ENCODE measurements around the gene CPEB3.
"Not testable (repeated sequence)": the region's sequence is repeated elsewhere in the genome, so short reads cannot be mapped to it uniquely, and the experiment has no call there.

CPEB3 gene

DNA sequence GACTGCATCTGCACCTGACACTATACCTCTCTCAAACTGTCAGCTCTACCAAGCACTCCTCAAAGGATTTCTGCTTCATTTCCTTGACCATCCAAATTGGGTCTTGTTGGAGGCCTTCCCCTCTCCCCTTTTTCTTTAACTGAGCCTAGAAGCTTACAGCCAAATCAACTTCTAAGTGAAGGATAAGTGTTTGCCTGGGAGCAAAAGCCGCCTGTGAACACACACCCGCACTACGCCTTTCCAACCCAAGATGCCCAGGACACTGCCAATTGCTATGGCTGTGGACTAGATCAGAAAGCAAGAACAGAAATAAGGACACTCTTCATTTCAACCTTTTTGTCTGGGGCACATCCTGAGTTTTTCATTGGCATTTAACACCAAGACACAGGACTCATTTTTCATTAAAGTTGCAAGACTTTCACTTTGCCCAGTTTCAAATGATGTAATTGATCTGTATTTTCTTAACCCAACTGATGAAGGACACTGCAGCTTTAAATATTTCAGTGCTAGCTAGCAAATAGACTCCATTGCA, 52.8 kb downstream of the CPEB3 start:
- Histone ChIP-seq H3K9me3 (ENCODE audit: control insufficient read depth, insufficient read depth, low read length) (no peaks in the 10 kb centered on the region), H3K4me3 (ENCODE audit: low read depth, low read length) (no peak overlapping the region), H3K27me3 (ENCODE audit: control insufficient read depth, insufficient read depth, low read length) (peaks cover 32% of the 10 kb centered on the region), H3K9ac (ENCODE audit: low read depth, low read length) (no peak overlapping the region), H3K4me1 (ENCODE audit: control insufficient read depth, insufficient read depth, low read length) (peaks cover 18% of the 10 kb centered on the region), H3K36me3 (ENCODE audit: control insufficient read depth, insufficient read depth, low read length) (no peaks in the 10 kb centered on the region)

DNA sequence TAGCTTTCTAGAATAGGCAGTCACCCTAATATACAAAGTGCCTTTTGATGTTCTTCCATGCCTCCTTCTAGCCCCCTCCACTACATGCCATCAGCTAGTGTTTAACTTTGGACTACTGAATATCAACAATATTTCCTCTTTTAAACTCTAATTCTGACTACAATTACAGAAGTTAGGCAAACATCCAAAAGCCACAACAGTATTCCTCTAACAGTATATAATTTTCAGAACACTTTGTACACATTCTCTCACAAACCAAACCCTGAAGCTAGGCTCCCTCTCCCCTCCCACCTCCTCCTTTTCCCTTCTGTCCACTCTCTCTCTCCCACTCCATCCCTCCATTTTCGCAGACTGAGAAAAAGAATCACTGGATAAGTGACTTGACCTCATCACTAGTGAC, 59.7 kb downstream of the CPEB3 start:
- H3K36me3 ChIP-seq (ENCODE audit: control insufficient read depth, insufficient read depth, low read length), result no peaks in the 10 kb centered on the region
- H3K4me3 ChIP-seq (ENCODE audit: low read depth, low read length), result no peak overlapping the region
- no peaks in the 10 kb centered on the region for H3K9me3 ChIP-seq (ENCODE audit: control insufficient read depth, insufficient read depth, low read length)
- no peaks in the 10 kb centered on the region for H3K4me1 ChIP-seq (ENCODE audit: control insufficient read depth, insufficient read depth, low read length)
- H3K9ac ChIP-seq (ENCODE audit: low read depth, low read length), result no peak overlapping the region
- no peaks in the 10 kb centered on the region for H3K27me3 ChIP-seq (ENCODE audit: control insufficient read depth, insufficient read depth, low read length)

DNA sequence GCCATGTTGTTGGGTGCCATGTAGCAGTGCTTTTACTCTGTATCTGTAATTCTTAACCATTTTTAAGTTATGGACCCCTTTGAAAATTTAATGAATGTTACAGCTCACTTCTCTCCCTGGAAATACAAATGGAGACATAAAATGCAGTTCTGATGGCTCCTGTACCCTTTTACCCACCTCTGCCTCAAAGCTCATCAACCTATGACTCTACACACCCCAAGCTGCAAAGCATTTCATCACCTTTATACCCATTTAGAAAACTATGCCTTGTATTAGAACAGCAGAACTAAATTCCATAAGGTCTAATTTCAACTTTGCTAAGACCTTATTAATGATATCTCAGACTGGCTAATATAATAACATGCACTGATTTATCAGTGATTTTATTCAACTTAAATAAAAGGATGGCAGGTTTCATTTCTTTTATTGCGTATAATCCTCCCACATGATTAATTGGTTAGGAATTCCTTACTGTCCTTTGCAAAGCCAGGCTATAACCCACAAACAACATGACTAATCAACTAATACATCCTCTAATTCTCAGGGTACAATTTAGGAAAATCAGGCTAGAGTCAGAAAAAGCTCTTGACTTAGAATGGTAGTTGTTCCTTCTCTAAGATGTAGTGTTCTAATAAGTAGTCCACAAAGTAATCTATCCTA, 68.1 kb downstream of the CPEB3 start:
- Histone ChIP-seq H3K4me1 (ENCODE audit: control insufficient read depth, insufficient read depth, low read length) (peaks cover 7% of the 10 kb centered on the region), H3K4me3 (ENCODE audit: low read depth, low read length) (no peak overlapping the region)

DNA sequence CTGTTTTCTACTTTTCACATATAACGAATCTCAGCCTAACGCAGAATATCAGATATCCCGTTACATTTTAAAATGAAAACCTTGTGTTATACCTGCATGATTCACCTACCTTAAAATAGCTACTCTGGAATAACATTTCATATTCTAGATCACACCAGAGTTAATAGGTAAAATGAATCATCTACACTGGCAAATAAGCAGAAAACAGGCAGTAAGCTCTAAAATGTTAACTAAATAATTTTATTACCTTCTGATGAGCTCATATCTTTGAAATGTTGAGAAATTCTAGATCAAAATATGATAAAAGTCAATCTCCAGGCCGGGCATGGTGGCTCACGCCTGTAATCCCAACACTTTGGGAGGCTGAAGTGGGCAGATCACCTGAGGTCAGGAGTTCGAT, 71.3 kb downstream of the CPEB3 start:
- Histone ChIP-seq H3K27me3 (ENCODE audit: control insufficient read depth, insufficient read depth, low read length) (no peaks in the 10 kb centered on the region), H3K4me3 (ENCODE audit: low read depth, low read length) (no peak overlapping the region), H3K4me1 (ENCODE audit: control insufficient read depth, insufficient read depth, low read length) (peaks cover 7% of the 10 kb centered on the region), H3K9me3 (ENCODE audit: control insufficient read depth, insufficient read depth, low read length) (no peaks in the 10 kb centered on the region), H3K9ac (ENCODE audit: low read depth, low read length) (no peak overlapping the region), H3K36me3 (ENCODE audit: control insufficient read depth, insufficient read depth, low read length) (no peaks in the 10 kb centered on the region)

More for the DNA sequence above, 68.1 kb downstream of the CPEB3 start:
- Histone ChIP-seq H3K9me3 (ENCODE audit: control insufficient read depth, insufficient read depth, low read length) (no peaks in the 10 kb centered on the region), H3K27me3 (ENCODE audit: control insufficient read depth, insufficient read depth, low read length) (no peaks in the 10 kb centered on the region), H3K36me3 (ENCODE audit: control insufficient read depth, insufficient read depth, low read length) (no peaks in the 10 kb centered on the region), H3K9ac (ENCODE audit: low read depth, low read length) (no peak overlapping the region)

DNA sequence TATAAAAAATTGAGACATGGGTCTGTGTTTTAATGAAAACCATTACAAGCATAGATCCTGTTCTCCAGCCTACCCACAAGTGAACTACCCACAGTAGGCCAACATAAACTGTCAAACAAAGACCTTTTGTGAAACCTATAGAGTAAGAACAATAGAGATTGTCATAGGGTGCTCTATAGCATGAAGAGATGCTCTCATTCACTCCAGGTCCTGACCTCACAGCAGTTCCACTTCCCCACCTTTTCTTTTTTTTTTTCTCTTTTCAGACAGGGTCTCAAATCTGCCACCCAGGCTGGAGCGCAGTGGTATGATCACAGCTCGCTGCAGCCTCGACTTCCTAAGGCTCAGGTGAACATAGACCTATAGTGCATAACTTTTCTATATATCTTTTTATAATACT, 72.3 kb downstream of the CPEB3 start:
- Histone ChIP-seq H3K27me3 (ENCODE audit: control insufficient read depth, insufficient read depth, low read length) (no peaks in the 10 kb centered on the region), H3K9ac (ENCODE audit: low read depth, low read length) (no peak overlapping the region), H3K36me3 (ENCODE audit: control insufficient read depth, insufficient read depth, low read length) (no peaks in the 10 kb centered on the region), H3K9me3 (ENCODE audit: control insufficient read depth, insufficient read depth, low read length) (no peaks in the 10 kb centered on the region), H3K4me1 (ENCODE audit: control insufficient read depth, insufficient read depth, low read length) (peaks cover 7% of the 10 kb centered on the region), H3K4me3 (ENCODE audit: low read depth, low read length) (no peak overlapping the region)

DNA sequence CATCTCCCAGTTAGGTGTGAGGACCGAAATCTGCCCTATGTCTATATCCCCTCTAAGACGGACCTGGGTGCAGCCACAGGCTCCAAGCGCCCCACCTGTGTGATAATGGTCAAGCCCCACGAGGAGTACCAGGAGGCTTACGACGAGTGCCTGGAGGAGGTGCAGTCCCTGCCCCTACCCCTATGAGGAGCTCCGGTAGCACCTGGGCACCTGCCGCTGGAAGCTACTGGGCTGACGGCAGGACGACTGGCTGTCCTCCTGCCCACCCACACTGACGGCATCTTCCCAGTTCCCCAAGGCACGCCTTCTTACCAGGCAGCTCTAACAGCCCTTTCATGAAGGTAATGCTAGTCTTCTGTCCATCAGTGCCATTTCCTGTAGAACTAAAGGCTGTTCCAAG, 74.3 kb downstream of the CPEB3 start:
- not testable (repeated sequence) for H3K4me3 ChIP-seq (ENCODE audit: low read depth, low read length); H3K36me3 ChIP-seq (ENCODE audit: control insufficient read depth, insufficient read depth, low read length); H3K9me3 ChIP-seq (ENCODE audit: control insufficient read depth, insufficient read depth, low read length); H3K9ac ChIP-seq (ENCODE audit: low read depth, low read length); H3K4me1 ChIP-seq (ENCODE audit: control insufficient read depth, insufficient read depth, low read length); H3K27me3 ChIP-seq (ENCODE audit: control insufficient read depth, insufficient read depth, low read length)

DNA sequence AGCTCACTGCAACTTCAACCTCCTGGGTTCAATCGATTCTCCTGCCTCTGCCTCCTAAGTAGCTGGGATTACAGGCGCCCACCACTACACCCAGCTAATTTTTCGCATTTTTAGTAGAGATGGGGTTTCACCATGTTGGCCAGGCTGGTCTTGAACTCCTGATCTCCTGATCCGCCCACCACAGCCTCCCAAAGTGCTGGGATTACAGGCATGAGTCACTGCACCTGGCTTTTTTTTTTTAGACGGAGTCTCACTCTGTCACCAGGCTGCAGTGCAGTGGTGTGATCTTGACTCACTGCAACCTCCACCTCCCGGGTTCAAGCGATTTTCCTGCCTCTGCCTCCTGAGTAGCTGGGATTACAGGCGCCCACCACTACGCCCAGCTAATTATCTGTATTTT, 75.7 kb downstream of the CPEB3 start:
- H3K9me3 ChIP-seq (ENCODE audit: control insufficient read depth, insufficient read depth, low read length); H3K4me1 ChIP-seq (ENCODE audit: control insufficient read depth, insufficient read depth, low read length); H3K36me3 ChIP-seq (ENCODE audit: control insufficient read depth, insufficient read depth, low read length); H3K4me3 ChIP-seq (ENCODE audit: low read depth, low read length); H3K9ac ChIP-seq (ENCODE audit: low read depth, low read length); H3K27me3 ChIP-seq (ENCODE audit: control insufficient read depth, insufficient read depth, low read length): not testable (repeated sequence)

DNA sequence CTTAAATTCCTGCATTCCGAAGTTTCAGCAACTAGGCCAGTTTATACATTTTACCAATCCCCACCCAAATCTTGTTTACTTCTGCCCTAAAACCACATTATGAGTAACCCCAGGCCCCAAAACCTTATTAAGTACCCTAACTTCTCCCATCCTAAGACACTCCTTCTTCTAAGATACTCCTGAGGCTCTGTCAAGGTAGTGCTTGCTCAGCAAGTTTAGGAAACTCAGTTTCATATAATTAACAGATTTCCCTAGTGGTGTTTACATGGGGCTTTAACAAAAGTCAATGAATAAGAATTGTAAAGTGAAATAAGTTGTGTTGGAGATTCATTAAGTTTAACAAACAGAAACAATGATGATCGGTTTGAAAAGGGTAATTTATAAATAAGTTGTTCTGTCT, 77.8 kb downstream of the CPEB3 start:
- Histone ChIP-seq H3K4me1 (ENCODE audit: control insufficient read depth, insufficient read depth, low read length) (no peaks in the 10 kb centered on the region), H3K4me3 (ENCODE audit: low read depth, low read length) (no peak overlapping the region), H3K9ac (ENCODE audit: low read depth, low read length) (no peak overlapping the region), H3K36me3 (ENCODE audit: control insufficient read depth, insufficient read depth, low read length) (no peaks in the 10 kb centered on the region), H3K27me3 (ENCODE audit: control insufficient read depth, insufficient read depth, low read length) (no peaks in the 10 kb centered on the region), H3K9me3 (ENCODE audit: control insufficient read depth, insufficient read depth, low read length) (no peaks in the 10 kb centered on the region)

DNA sequence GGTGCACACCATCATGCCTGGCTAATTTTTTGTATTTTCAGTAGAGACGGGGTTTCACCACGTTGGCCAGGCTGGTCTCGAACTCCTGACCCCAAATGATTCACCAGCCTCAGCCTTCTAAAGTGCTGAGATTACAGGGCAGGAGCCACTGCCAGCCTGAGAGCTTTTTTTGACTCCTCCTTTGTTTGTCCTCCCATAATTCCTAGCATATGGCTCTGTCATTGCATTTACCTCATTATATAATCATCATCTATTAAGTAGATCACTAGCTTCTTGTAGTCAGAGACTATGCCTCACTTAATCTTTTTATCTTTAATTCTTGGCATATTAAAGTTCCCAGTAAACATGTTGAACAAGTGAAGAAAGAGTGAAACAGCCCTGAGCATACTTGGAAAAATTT, 82.1 kb downstream of the CPEB3 start:
- Histone ChIP-seq H3K4me1 (ENCODE audit: control insufficient read depth, insufficient read depth, low read length) (no peaks in the 10 kb centered on the region), H3K9ac (ENCODE audit: low read depth, low read length) (no peak overlapping the region), H3K27me3 (ENCODE audit: control insufficient read depth, insufficient read depth, low read length) (no peaks in the 10 kb centered on the region), H3K36me3 (ENCODE audit: control insufficient read depth, insufficient read depth, low read length) (no peaks in the 10 kb centered on the region), H3K4me3 (ENCODE audit: low read depth, low read length) (no peak overlapping the region), H3K9me3 (ENCODE audit: control insufficient read depth, insufficient read depth, low read length) (no peaks in the 10 kb centered on the region)

DNA sequence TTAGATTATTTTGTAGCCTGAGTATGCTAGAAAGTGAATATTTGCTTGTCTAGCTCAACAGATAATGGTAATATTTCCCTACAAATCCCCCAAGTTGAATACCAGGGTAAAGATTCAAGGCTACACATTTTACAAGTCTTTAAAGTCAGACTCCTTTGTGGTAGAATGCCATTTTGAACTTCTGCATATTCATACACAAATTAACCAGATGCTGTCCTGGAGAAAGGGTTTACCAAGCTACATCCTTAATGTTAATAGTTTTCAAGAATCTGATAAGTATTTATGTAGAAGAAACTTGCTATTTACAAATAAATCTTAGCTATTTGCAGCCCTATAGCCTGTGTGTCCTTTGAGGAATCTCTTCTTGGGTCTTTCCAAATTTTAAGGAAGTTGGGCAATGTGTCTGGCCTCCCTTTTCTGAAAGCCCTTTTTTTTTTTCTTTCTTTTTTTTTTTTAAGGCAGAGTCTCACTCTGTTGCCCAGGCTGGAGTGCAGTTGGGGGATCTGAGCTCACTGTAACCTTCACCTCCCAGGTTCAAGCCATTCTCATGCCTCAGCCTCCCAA, 82.6 kb downstream of the CPEB3 start:
- H3K27me3 ChIP-seq (ENCODE audit: control insufficient read depth, insufficient read depth, low read length), result no peaks in the 10 kb centered on the region
- H3K9me3 ChIP-seq (ENCODE audit: control insufficient read depth, insufficient read depth, low read length), result no peaks in the 10 kb centered on the region
- no peaks in the 10 kb centered on the region for H3K36me3 ChIP-seq (ENCODE audit: control insufficient read depth, insufficient read depth, low read length)
- no peaks in the 10 kb centered on the region for H3K4me1 ChIP-seq (ENCODE audit: control insufficient read depth, insufficient read depth, low read length)
- no peak overlapping the region for H3K9ac ChIP-seq (ENCODE audit: low read depth, low read length)
- no peak overlapping the region for H3K4me3 ChIP-seq (ENCODE audit: low read depth, low read length)

DNA sequence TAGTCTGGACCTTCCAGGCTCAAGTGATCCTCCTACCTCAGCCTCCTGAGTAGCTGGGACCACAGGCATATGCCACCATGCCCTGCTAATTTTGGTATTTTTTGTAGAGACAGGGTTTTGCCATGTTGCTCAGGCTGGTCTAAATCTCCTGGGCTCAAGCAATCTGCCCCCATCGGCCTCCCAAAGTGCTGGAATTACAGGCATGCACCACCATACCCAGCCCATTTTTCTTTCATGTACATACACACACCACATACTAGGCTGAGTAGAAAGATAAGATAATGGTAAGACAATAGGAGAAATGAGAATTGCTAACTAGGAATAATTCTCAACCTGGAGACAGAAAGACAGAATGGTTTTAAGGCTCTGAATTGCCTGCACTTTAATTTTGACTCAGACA, 83.8 kb downstream of the CPEB3 start:
- H3K36me3 ChIP-seq (ENCODE audit: control insufficient read depth, insufficient read depth, low read length), result no peaks in the 10 kb centered on the region
- no peaks in the 10 kb centered on the region for H3K27me3 ChIP-seq (ENCODE audit: control insufficient read depth, insufficient read depth, low read length)
- no peaks in the 10 kb centered on the region for H3K9me3 ChIP-seq (ENCODE audit: control insufficient read depth, insufficient read depth, low read length)
- no peak overlapping the region for H3K9ac ChIP-seq (ENCODE audit: low read depth, low read length)
- H3K4me3 ChIP-seq (ENCODE audit: low read depth, low read length), result no peak overlapping the region
- H3K4me1 ChIP-seq (ENCODE audit: control insufficient read depth, insufficient read depth, low read length), result no peaks in the 10 kb centered on the region

DNA sequence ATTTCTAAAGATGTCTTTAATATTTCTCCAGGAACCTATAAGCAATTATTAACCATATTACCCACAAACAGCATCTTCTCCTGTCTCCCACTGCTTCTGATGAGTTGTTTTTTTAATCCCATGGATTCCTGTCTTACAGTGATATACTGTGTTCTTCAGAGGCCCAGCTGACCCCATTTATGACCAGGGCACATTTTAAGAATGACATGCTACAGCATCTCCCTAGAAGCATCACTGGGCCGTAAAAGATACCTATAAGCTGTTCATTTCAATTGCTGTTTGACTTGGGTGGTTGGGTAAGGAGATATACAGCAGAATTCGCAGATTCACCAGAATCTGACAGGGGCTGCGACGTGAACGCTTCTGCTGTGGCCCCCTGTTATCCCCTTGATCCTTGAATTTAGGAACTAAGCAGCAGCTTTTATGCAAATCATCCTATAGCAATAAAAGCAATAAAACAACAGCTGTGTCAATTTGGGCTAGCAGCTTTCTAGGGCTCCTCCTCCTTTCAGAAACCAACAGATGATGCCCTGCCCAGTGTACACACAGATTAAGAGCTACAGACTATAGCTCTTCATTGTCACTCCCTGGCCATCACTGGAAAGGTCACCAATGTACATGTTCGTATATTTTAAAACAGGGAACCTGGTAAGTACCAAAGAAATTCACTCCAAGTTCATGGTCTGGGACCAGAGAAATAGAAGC, 86.8 kb downstream of the CPEB3 start:
- H3K36me3 ChIP-seq (ENCODE audit: control insufficient read depth, insufficient read depth, low read length), result no peaks in the 10 kb centered on the region
- no peaks in the 10 kb centered on the region for H3K9me3 ChIP-seq (ENCODE audit: control insufficient read depth, insufficient read depth, low read length)
- no peaks in the 10 kb centered on the region for H3K4me1 ChIP-seq (ENCODE audit: control insufficient read depth, insufficient read depth, low read length)
- H3K4me3 ChIP-seq (ENCODE audit: low read depth, low read length), result no peak overlapping the region
- H3K27me3 ChIP-seq (ENCODE audit: control insufficient read depth, insufficient read depth, low read length), result no peaks in the 10 kb centered on the region
- H3K9ac ChIP-seq (ENCODE audit: low read depth, low read length), result no peak overlapping the region

Data from iPS-15b (cell line).